AG04449 (cell line): Measurements from ENCODE around the gene GNPTG.

Experiments
- CTCF ChIA-PET: fragments of 350-600 bp; formaldehyde crosslinking; extraction: SDS; loops from one replicate; lab custom pipeline; 2021; ENCODE audit warnings: antibody characterized with exemption; lab: Yijun Ruan, JAX
- POLR2A ChIA-PET: fragments of 400-600, 350-600 bp; formaldehyde crosslinking; extraction: SDS; loops from one replicate; lab custom pipeline; 2020; ENCODE audit warnings: antibody characterized with exemption, inconsistent platforms; lab: Yijun Ruan, JAX
- DNase-seq: peaks from one replicate; pipeline ENCODE4 v3.0.0-alpha.2; 2010; ENCODE audit warnings: low read depth, low spot score
- H3K4me3 ChIP-seq: 2 replicates; pipeline ENCODE4 v1.5.1; 2011; ENCODE audit warnings: low read depth, mild to moderate bottlenecking, control low read depth, low read length
- CTCF ChIP-seq: IDR thresholded peaks from one replicate; pipeline ENCODE4 v1.5.1; 2011; ENCODE audit warnings: mild to moderate bottlenecking, moderate library complexity, low read length, control low read depth, inconsistent platforms; ENCODE audit not compliant: insufficient read depth; ENCODE audit errors: missing control alignments

Gene GNPTG

GRCh38 chr16:1317479-1318267 is 34.1 kb upstream of the GNPTG start:
- POLR2A ChIA-PET: interaction anchor here (0.6 to 1.2 kb wide), 2 partner anchors 8 to 31 kb away, joined by 3 read pairs; no protein-coding TSS in a partner anchor
- no peak overlapping the region for H3K4me3 ChIP-seq
- TF ChIP-seq CTCF: no peak
- no peak for DNase-seq
- CTCF ChIA-PET: interaction anchor here (1.2 to 7.3 kb wide), 2 partner anchors 9 to 17 kb away, joined by 3 to 30 read pairs; no protein-coding TSS in a partner anchor

GRCh38 chr16:1318268-1318545 is 33.5 kb upstream of the GNPTG start:
- no peak for DNase-seq
- ChIA-PET POLR2A (no interaction called here), CTCF (interaction anchor here (1.2 kb wide), 1 partner anchor 8 kb away, joined by 3 read pairs; no protein-coding TSS in a partner anchor)
- no peak overlapping the region for H3K4me3 ChIP-seq
- TF ChIP-seq CTCF: no peak

- POLR2A ChIA-PET: no interaction called here
- CTCF ChIA-PET: interaction anchor here (1.0 kb wide), 1 partner anchor 50 kb away, joined by 3 read pairs; no protein-coding TSS in a partner anchor
- no peak for TF ChIP-seq CTCF
Measured at GRCh38 chr16:1319041-1319440, 32.7 kb upstream of the GNPTG start.

GRCh38 chr16:1320097-1320496 is 31.6 kb upstream of the GNPTG start:
- H3K4me3 ChIP-seq: no peak overlapping the region
- ChIA-PET CTCF (no interaction called here), POLR2A (no interaction called here)
- TF ChIP-seq CTCF: no peak
- DNase-seq: no peak

More at GRCh38 chr16:1319041-1319440, 32.7 kb upstream of the GNPTG start:
- DNase-seq: no peak
- H3K4me3 ChIP-seq: no peak overlapping the region

- CTCF ChIA-PET: no interaction called here
- DNase-seq: no peak
Measured at GRCh38 chr16:1320658-1321240, 31.0 kb upstream of the GNPTG start.

More at GRCh38 chr16:1320658-1321240, 31.0 kb upstream of the GNPTG start:
- no peak overlapping the region for H3K4me3 ChIP-seq
- POLR2A ChIA-PET: no interaction called here
- no peak for TF ChIP-seq CTCF
